Activated T-cell treated with anti-CD3 and anti-CD28 coated beads for 4 hours (primary cell): ENCODE measurements around the gene GNG8.
A peak's percentile ranks its signal among the peaks of the same experiment; 100 is the strongest.

Source experiments
- DNase-seq: peaks from one replicate; pipeline ENCODE4 v3.0.0-alpha.2; 2020

Gene GNG8

GRCh38 chr19:46600384-46601317 lies 35.4 kb downstream of the GNG8 start:
- peak; percentile 97 for DNase-seq

GRCh38 chr19:46599716-46600373 lies 36.2 kb downstream of the GNG8 start:
- DNase-seq: no peak

- no peak for DNase-seq
Observed at GRCh38 chr19:46598372-46598917, 37.6 kb downstream of the GNG8 start.

GRCh38 chr19:46596008-46596407 lies 40.0 kb downstream of the GNG8 start:
- no peak for DNase-seq

GRCh38 chr19:46591870-46592269 lies 44.1 kb downstream of the GNG8 start:
- no peak for DNase-seq

GRCh38 chr19:46591254-46591653 lies 44.7 kb downstream of the GNG8 start:
- no peak for DNase-seq

GRCh38 chr19:46587861-46588260 lies 48.1 kb downstream of the GNG8 start:
- no peak for DNase-seq

GRCh38 chr19:46586294-46586693 lies 49.7 kb downstream of the GNG8 start:
- no peak for DNase-seq

- DNase-seq: no peak
Observed at GRCh38 chr19:46585539-46585938, 50.5 kb downstream of the GNG8 start.
